Common myeloid progenitor, CD34-positive (primary cell): Measurements from ENCODE around the gene CALU.
A peak's percentile ranks its signal among the peaks of the same experiment; 100 is the strongest.

Experiments
- CTCF ChIA-PET: fragments of 350-600 bp; sonication (Branson Sonifier 250); formaldehyde crosslinking; loops from one replicate; lab custom pipeline; 2021; ENCODE audit warnings: antibody characterized with exemption; lab: Charles Lee
- POLR2A ChIA-PET: fragments of 350-600 bp; sonication (Branson Sonifier 250); formaldehyde crosslinking; loops from one replicate; lab custom pipeline; 2021; ENCODE audit warnings: antibody characterized with exemption; lab: Charles Lee
- DNase-seq, 3 donors: peaks; one replicate each; pipeline versions ENCODE4 v3.0.0 to v3.0.0-alpha.2; 2013
- H3K27ac ChIP-seq, 2 experiments: 1 replicate in 1 of 2; 2 replicates in 1 of 2; pipeline ENCODE4 v1.7.0; 2013; ENCODE audit warnings: inconsistent platforms in 2 of 2, low read length in 2 of 2, mild to moderate bottlenecking in 2 of 2, low read depth in 1 of 2, moderate library complexity in 1 of 2; ENCODE audit not compliant: severe bottlenecking in 2 of 2, insufficient read depth in 1 of 2, poor library complexity in 1 of 2
- H3K27me3 ChIP-seq, 5 experiments: replicated peaks in 2 of 5; 1 replicate in 3 of 5; 2 replicates in 2 of 5; pipeline versions ENCODE4 v1.6.1 to v1.7.0; 2013; ENCODE audit warnings: low read length in 4 of 5, mild to moderate bottlenecking in 2 of 5, moderate library complexity in 2 of 5, inconsistent platforms in 1 of 5; ENCODE audit not compliant: insufficient read depth in 5 of 5, control insufficient read depth in 4 of 5
- H3K36me3 ChIP-seq, 4 experiments: 1 replicate in 2 of 4; 2 replicates in 2 of 4; pipeline versions ENCODE4 v1.6.1 to v1.7.0; 2013; ENCODE audit warnings: low read length in 3 of 4, control low read depth in 1 of 4, mild to moderate bottlenecking in 1 of 4; ENCODE audit not compliant: control insufficient read depth in 4 of 4, insufficient read depth in 4 of 4
- H3K4me1 ChIP-seq, 4 experiments: 1 replicate in 3 of 4; 2 replicates in 1 of 4; pipeline versions ENCODE4 v1.6.1 to v1.7.1; 2013; ENCODE audit warnings: low read length in 3 of 4, mild to moderate bottlenecking in 3 of 4, control low read depth in 1 of 4, inconsistent platforms in 1 of 4, moderate library complexity in 1 of 4; ENCODE audit not compliant: control insufficient read depth in 4 of 4, insufficient read depth in 4 of 4; ENCODE audit errors: control extremely low read depth in 1 of 4
- H3K4me3 ChIP-seq, 7 experiments: 1 replicate in 4 of 7; 2 replicates in 3 of 7; pipeline versions ENCODE4 v1.5.1 to v1.7.0; 2013; ENCODE audit warnings: mild to moderate bottlenecking in 7 of 7, low read length in 6 of 7, moderate library complexity in 6 of 7, inconsistent platforms in 2 of 7, low read depth in 2 of 7, control low read depth in 1 of 7; ENCODE audit not compliant: insufficient read depth in 4 of 7, control insufficient read depth in 1 of 7; ENCODE audit errors: extremely low read depth in 1 of 7
- H3K9me3 ChIP-seq, 5 experiments: 1 replicate in 4 of 5; 2 replicates in 1 of 5; pipeline versions ENCODE4 v1.6.1 to v1.7.1; 2013; ENCODE audit warnings: low read length in 4 of 5, mild to moderate bottlenecking in 2 of 5, inconsistent platforms in 1 of 5, low read depth in 1 of 5, moderate library complexity in 1 of 5; ENCODE audit not compliant: control insufficient read depth in 4 of 5, insufficient read depth in 2 of 5; ENCODE audit errors: control extremely low read depth in 1 of 5
- WGBS: methylation state at CpG from one replicate; pipeline ENCODE4 v1.1.5; 2013; ENCODE audit not compliant: insufficient coverage; 5-methylcytosine and 5-hydroxymethylcytosine counted together

Gene CALU

DNA sequence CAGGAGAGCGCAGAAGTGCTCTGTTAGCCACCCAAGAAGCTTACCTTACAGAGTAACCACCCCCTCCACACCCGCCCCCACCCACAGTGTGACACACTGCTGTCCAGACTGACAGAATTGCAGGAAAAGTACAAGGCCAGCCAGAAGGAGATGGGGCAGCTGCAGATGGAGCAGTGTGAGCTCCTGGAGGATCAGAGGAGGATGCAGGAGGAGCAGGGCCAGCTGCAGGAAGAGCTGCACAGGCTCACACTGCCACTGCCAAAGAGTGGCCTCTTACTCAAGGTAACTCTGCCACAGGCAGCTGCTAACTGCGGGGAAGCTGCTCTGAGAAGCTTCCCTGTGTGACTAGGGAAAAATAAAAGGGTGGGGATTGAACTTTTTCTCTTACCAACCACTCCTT is 70.2 kb downstream of the CALU start:
- no peaks in the 10 kb centered on the region for H3K9me3 ChIP-seq
- H3K4me1 ChIP-seq, result peaks cover 0 to 11% (median 4%) of the 10 kb centered on the region in 4 experiments
- DNase-seq, result no peak
- H3K27me3 ChIP-seq, result no peaks in the 10 kb centered on the region
- ChIA-PET CTCF (interaction anchor here (1.0 to 1.8 kb wide), 2 partner anchors 23 to 112 kb away, joined by 3 to 5 read pairs; no protein-coding TSS in a partner anchor), POLR2A (no interaction called here)
- peaks cover 0 to 31% (median 20%) of the 10 kb centered on the region in 4 experiments for H3K36me3 ChIP-seq
- WGBS, result 100% methylated on average over 1 of the region's 3 CpGs
- H3K27ac ChIP-seq, result no peak overlapping the region
- H3K4me3 ChIP-seq, result no peak overlapping the region

DNA sequence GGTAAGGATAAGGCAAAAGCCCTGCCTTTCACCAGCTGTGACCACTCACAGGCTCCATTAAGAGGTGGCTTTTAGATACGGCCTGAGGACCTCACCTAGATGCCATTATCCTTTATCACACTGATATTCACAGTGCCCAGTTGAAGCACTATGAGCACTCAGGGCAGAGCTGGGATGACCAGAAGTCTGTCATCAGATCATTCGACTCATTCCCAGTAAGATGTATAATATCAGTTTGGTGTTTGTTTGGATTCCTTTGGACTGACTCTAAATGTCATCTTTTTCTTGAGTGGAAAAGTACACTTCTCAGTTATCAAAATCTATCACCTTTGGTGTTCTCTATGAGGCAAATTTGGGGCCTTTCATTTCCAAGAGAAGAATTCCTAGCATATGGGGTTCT is 71.3 kb downstream of the CALU start:
- Histone ChIP-seq H3K4me3 (no peak overlapping the region), H3K4me1 (peaks cover 0 to 11% (median 4%) of the 10 kb centered on the region in 4 experiments), H3K36me3 (peaks cover 0 to 24% (median 10%) of the 10 kb centered on the region in 4 experiments), H3K27ac (no peak overlapping the region), H3K27me3 (no peaks in the 10 kb centered on the region), H3K9me3 (no peaks in the 10 kb centered on the region)
- WGBS, result no CpG with 5 or more reads among the region's 2 CpGs
- ChIA-PET CTCF (interaction anchor here (1.8 kb wide), 1 partner anchor 24 kb away, joined by 5 read pairs; no protein-coding TSS in a partner anchor), POLR2A (no interaction called here)
- no peak for DNase-seq

DNA sequence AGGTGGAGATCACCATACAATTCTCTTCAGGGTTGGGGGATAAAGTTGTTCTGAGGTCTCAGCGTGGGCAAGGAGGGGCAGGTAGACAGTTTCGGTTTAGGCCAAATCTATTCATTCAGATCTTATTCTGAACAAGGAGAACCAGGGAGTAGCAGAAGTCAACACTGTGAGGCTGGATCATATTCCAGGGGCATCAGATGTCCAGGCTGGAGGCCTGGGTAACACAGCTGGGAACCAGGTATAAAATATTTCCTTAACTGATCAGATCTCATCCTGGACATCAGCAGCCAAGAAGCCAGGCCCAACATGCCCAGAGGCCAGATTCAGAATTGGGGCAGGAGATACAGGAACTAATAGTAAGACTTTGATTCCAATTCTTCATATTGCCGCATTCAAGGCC is 71.8 kb downstream of the CALU start:
- 89% methylated on average over 2 of the region's 3 CpGs for WGBS
- peaks cover 0 to 11% (median 4%) of the 10 kb centered on the region in 4 experiments for H3K4me1 ChIP-seq
- H3K4me3 ChIP-seq, result no peak overlapping the region
- CTCF ChIA-PET, result interaction anchor here (1.8 to 2.6 kb wide), 2 partner anchors 12 to 72 kb away, joined by 4 to 11 read pairs; no protein-coding TSS in a partner anchor
- no peaks in the 10 kb centered on the region for H3K27me3 ChIP-seq
- H3K27ac ChIP-seq, result no peak overlapping the region
- H3K36me3 ChIP-seq, result peaks cover 0 to 20% (median 8%) of the 10 kb centered on the region in 4 experiments
- POLR2A ChIA-PET, result no interaction called here
- no peak for DNase-seq
- no peaks in the 10 kb centered on the region for H3K9me3 ChIP-seq

DNA sequence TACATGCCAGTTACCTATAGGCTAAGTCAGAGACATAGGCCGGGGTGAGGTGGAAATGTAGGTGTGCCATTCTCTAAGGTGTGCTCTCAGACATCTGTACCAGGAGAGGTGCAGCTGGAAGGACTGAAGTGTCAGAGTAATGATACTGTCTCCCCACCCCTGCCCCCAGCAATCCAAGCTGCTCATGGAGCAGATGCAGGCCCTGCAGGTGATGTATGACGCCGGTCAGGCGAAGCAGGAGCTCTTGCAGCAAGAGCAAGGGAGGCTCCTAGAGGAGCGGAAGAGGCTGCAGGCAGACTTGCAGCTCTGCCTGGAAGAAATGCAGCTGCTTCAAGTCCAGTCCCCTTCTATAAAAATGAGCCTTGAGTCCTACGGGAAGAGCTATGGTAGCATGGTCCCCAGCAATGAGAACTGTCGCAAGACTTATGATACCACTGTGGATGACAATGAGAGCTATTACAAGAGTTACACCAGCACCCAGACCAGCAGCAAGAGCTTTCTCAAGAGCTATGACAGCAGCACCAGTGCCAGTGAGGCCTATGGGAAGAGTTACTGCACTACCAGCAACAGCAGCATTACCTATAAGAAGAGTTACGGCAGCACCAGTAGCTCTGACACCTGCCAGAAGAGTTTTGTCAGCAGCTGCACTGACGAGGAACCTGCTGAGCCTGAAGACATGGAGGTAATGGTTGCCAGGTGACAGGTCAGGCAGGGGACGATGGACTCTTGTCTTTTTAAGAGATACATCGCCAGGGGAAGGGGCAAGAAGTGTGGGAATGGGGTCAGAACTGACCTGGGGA is 72.7 kb downstream of the CALU start:
- POLR2A ChIA-PET, result no interaction called here
- no peak overlapping the region for H3K27ac ChIP-seq
- CTCF ChIA-PET, result interaction anchor here (1.8 to 2.6 kb wide), 2 partner anchors 12 to 71 kb away, joined by 4 to 11 read pairs; no protein-coding TSS in a partner anchor
- 96% methylated on average over 11 of the region's 11 CpGs for WGBS
- H3K27me3 ChIP-seq, result no peaks in the 10 kb centered on the region
- DNase-seq, result no peak
- no peaks in the 10 kb centered on the region for H3K9me3 ChIP-seq
- peaks cover 0 to 11% (median 4%) of the 10 kb centered on the region in 4 experiments for H3K4me1 ChIP-seq
- H3K36me3 ChIP-seq, result peaks cover 0 to 13% (median 5%) of the 10 kb centered on the region in 4 experiments
- no peak overlapping the region for H3K4me3 ChIP-seq

DNA sequence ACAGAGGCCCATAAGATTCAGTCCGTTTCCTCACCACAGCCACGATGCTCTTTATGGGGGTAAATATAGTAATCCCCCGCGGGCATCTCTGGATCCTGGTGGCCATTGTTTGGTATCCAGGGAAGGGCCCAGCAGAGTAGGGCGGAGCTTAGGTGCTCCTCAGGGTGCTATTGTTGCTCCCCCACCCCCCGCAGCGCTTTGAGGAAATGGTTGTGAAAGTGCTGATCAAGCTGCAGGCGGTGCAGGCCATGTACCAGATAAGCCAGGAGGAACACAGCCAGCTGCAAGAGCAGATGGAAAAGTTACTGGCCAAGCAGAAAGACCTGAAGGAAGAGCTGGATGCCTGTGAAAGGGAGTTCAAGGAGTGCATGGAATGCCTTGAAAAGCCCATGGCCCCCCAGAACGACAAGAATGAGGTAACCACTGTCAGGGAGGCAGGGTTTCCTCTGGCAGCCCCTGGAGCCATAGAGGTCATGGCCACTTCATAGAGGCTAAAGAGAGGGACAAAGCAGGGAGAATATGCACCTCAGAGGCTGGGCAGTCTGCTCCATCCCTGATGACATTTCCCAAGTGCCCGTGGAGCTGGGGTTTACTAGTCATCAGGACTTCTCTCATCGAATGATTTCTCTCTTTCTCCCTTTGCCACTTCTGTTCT is 73.5 kb downstream of the CALU start:
- H3K9me3 ChIP-seq, result no peaks in the 10 kb centered on the region
- peak in 2 of 3 donors; percentile 39 to 47 for DNase-seq
- WGBS, result 53% methylated on average over 9 of the region's 11 CpGs
- no peak overlapping the region for H3K27ac ChIP-seq
- H3K4me1 ChIP-seq, result peaks cover 0 to 11% (median 4%) of the 10 kb centered on the region in 4 experiments
- H3K36me3 ChIP-seq, result peaks cover 0 to 10% (median 3%) of the 10 kb centered on the region in 4 experiments
- ChIA-PET CTCF (interaction anchor here (0.9 to 2.6 kb wide), 3 partner anchors 11 to 70 kb away, joined by 3 to 11 read pairs (median 4); no protein-coding TSS in a partner anchor), POLR2A (no interaction called here)
- no peak overlapping the region for H3K4me3 ChIP-seq
- no peaks in the 10 kb centered on the region for H3K27me3 ChIP-seq

DNA sequence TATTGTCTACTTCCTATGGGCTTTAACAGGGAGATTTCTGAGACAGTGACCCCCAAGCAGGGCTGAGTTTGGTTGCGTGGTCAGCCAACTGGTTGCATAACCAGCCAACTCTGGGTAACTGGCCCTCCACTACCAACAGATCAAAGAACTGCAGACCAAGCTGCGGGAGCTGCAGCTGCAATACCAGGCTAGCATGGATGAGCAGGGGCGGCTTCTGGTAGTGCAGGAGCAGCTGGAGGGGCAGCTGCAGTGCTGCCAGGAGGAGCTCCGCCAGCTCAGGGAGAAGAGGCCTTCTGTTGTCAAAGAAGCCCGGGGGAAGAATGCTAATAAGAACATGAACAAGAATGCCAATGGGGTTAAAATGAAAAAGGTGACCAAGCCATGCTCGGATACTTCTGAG is 75.3 kb downstream of the CALU start:
- POLR2A ChIA-PET, result no interaction called here
- Histone ChIP-seq H3K27me3 (no peaks in the 10 kb centered on the region), H3K9me3 (no peaks in the 10 kb centered on the region), H3K4me3 (no peak overlapping the region), H3K27ac (no peak overlapping the region), H3K4me1 (peaks cover 0 to 11% (median 4%) of the 10 kb centered on the region in 4 experiments), H3K36me3 (peaks cover 0 to 10% (median 2%) of the 10 kb centered on the region in 4 experiments)
- no peak for DNase-seq
- 95% methylated on average over 6 of the region's 6 CpGs for WGBS
- CTCF ChIA-PET, result interaction anchor here (1.9 kb wide), 1 partner anchor 11 kb away, joined by 5 read pairs; no protein-coding TSS in a partner anchor
